Measurements from ENCODE around the gene SCARF2.
A peak's percentile ranks its signal among the peaks of the same experiment; 100 is the strongest.

Gene SCARF2

DNA sequence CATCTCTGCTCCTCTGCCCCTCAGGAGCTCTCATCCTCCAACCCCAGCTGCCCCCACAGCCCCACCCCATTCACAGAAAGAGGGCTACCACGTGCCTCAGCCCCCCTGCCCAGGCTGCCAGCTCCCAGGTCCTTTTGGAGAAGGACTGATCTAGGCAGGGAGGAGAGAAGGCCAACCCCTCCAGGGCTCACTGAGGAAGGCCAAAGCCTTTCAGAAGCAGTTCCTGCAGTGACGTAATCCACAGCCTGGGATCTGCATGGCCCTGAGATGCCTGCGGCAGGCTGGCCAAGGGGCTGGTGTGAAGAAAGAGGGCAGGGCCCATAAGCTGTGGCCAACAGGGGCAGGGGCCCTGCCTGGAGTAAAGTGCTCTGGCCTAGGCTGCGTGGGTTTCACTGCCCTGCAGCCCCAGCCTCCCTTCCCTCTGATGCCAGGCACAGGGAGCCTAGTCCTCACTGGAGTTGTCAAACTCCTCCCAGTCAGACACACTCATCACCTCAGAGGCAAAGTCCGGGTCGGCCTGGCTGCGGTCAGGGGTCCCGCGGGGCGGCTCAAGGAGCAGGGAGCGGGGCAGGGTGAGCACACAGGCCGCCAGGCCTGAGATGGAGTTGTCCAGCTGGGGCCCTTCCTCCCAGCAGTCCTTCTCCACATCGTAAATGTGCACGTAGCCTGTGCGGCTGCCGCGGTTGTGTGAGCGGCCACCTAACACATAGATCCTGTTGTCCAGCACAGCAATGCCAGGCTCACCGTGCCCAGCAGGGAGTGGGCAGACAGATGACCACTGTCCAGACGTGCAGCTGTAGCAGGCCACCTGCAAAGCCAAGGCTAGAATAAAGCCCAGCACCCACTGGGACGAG lies 4.2 kb upstream of the SCARF2 start:
- Mint-ChIP-seq H3K27ac (ENCODE audit: low read depth) (no peak overlapping the region), H3K36me3 (ENCODE audit: insufficient read depth) (peaks cover 19% of the 10 kb centered on the region), H3K4me1 (peaks cover 5% of the 10 kb centered on the region), H3K27me3 (peaks cover 18% of the 10 kb centered on the region), H3K9me3 (no peaks in the 10 kb centered on the region), H3K4me3 (no peak overlapping the region)
- ATAC-seq (replicated peaks; ENCODE audit: extremely low read depth, poor library complexity, severe bottlenecking): no peak
- DNase-seq (ENCODE audit: low spot score in 2 of 2): no peak

DNA sequence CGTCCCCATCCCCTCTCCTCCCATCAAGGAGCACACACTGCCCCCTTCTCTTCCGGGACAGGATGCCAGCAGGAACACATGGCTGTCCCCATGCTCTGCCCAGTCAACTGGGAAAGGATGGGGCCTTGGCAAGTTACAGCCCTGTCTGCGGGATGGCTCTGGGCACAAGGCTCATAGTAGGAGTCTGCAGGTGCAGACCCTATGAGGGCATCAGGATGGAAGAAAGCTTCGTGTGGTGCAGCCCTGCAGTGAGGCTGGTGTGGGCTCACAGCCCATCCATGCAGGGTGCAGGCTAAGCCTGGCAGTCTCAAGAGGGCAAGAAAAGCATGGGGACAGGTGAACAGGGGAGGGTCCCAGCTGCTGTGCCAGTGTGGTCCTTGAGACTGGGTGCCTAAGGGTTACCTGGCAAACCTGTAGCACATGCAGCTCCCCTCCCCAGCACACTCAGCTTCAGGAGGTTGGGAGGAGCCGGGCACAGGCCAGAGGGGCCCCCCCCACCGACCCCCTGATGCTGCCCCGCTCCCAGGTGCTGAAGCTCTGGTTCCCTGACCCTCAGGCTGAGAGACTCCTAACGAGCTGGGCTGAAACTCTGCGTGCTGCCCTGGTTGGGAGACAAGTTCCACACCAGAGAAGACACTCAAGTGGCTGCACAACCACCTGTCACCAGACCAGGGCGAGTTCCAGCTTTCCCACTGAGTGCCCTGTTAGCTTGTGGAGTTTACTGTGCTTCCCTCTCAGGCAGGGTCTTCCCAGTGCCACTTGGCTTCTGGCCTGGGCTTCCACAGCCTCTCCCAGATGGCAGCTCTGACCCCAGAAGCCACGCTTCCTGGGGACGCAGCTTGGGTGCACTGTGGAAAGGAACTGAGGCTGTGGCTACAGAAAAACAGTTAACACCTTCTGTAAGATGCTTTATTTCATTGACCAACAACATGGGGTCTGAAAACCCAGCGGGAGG lies 3.3 kb upstream of the SCARF2 start:
- no peak for ATAC-seq (replicated peaks; ENCODE audit: extremely low read depth, poor library complexity, severe bottlenecking)
- Mint-ChIP-seq H3K27me3 (peaks cover 23% of the 10 kb centered on the region), H3K9me3 (no peaks in the 10 kb centered on the region), H3K4me1 (peaks cover 8% of the 10 kb centered on the region), H3K27ac (ENCODE audit: low read depth) (no peak overlapping the region), H3K36me3 (ENCODE audit: insufficient read depth) (peaks cover 16% of the 10 kb centered on the region), H3K4me3 (no peak overlapping the region)
- DNase-seq (ENCODE audit: low spot score in 2 of 2): no peak

DNA sequence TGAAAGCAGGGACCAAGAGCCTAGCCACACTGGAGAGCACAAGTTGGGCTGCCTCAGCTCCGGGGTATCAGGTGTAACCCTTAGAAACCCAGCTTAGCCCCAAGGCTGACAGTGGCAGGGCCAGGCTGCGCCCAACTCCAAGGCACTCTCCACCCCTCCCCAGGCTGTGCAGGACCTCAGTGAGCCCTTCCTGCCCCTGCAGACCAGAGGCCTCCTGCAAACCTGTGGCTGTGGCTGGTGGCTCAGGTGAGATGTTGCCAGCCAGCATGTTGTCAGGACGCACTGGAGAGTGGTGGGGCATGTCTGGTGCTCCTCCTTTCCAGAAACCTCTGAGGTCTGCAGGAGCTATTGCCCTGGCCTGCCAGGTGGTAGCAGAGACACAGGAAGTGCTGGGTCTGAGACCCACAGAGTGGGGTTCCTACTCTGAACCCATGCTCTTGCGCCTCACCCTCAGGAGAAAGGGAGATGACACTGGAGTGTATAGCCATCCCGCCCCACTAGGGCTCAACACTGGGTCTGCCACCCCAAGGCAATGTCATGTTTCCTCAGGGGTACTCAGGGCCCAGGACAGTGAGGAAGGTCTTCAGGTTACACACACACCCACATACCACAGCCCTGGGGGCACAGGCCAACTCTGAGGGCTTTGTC lies 2.4 kb upstream of the SCARF2 start:
- H3K4me1 Mint-ChIP-seq: peaks cover 8% of the 10 kb centered on the region
- no peak overlapping the region for H3K27ac Mint-ChIP-seq (ENCODE audit: low read depth)
- H3K9me3 Mint-ChIP-seq: no peaks in the 10 kb centered on the region
- no peak for DNase-seq (ENCODE audit: low spot score in 2 of 2)
- peaks cover 13% of the 10 kb centered on the region for H3K36me3 Mint-ChIP-seq (ENCODE audit: insufficient read depth)
- peaks cover 31% of the 10 kb centered on the region for H3K27me3 Mint-ChIP-seq
- peak overlapping the region; percentile 36 for H3K4me3 Mint-ChIP-seq
- no peak for ATAC-seq (replicated peaks; ENCODE audit: extremely low read depth, poor library complexity, severe bottlenecking)

DNA sequence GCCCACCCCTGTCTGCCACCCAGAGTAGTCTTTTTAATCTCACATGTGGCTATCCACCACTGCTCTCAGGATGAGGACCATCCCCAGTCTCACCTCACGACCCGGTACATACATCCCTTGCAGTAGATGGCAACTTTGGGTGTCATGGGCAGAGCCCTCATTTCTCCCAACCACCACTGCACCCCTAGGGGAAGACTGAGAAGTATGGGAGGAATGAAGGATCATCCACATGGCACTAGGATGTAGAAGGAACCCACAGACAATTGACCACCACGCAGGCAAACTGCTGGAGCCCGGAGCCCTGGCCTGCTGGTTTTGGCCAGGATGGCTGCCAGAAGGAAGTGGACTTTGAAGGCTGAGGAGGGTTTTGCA lies 1.9 kb upstream of the SCARF2 start:
- Mint-ChIP-seq H3K4me1 (peaks cover 8% of the 10 kb centered on the region), H3K9me3 (no peaks in the 10 kb centered on the region), H3K27ac (ENCODE audit: low read depth) (no peak overlapping the region), H3K27me3 (peaks cover 37% of the 10 kb centered on the region), H3K4me3 (peak overlapping the region; percentile 36), H3K36me3 (ENCODE audit: insufficient read depth) (peaks cover 10% of the 10 kb centered on the region)
- DNase-seq (ENCODE audit: low spot score in 2 of 2) (no peak), ATAC-seq (replicated peaks; ENCODE audit: extremely low read depth, poor library complexity, severe bottlenecking) (no peak)

DNA sequence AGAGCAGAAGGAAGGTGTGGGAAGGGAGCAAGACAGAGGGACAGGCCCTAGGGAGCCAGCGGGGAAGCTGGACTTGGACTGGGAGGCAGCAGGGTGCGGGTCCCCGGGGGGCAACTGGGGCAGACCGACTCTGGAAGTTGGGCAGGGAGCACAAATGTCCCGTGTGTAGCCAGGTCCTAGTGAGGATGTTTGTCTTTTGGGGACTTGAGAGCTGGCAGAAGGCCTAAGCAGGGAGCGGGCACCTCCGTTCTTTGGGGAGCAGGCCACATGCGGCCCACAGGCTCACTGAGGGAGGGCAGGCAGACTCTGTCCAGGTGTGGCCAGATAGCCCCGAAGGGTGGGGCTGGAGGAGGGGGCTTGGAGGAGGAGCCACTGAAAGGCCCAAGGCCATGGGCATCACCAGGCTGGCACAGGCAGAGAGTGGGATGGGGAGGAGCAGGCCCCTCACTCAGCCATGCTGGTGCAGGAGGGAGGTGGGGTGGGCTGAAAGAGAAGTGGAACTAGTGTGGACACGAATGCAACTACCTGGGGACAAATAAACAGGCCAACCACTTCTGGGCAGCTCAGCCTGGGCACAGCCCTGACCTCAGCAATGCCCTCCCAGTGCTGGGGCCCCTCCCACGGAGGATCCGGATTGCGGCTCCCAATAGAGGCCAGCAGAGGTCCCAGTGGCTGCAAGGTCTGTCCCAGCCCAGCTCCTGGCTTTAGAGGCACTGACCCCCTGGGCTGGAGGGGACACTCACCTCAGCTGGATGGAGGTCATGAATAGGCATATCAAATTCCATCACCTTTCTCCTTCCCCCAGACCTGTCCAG lies 1.3 kb upstream of the SCARF2 start:
- Mint-ChIP-seq H3K27me3 (peaks cover 43% of the 10 kb centered on the region), H3K36me3 (ENCODE audit: insufficient read depth) (peaks cover 9% of the 10 kb centered on the region), H3K27ac (ENCODE audit: low read depth) (peak overlapping the region; percentile 88), H3K4me3 (peak overlapping the region; percentile 36), H3K4me1 (peaks cover 8% of the 10 kb centered on the region), H3K9me3 (no peaks in the 10 kb centered on the region)
- no peak for ATAC-seq (replicated peaks; ENCODE audit: extremely low read depth, poor library complexity, severe bottlenecking)
- no peak for DNase-seq (ENCODE audit: low spot score in 2 of 2)

DNA sequence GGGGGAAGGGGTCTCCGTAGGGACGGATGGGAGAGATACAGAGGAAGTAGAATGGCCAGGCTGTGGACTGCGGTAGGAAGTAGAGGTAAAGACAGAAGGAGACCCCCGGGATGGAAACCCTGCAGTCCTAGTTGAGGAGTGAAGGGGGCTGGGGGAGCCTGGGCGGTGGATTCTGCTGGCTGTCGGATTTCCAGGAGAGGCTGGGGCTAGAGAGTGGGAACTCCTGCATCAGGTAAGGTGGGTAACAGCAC lies 727 bp upstream of the SCARF2 start:
- Mint-ChIP-seq H3K4me1 (peaks cover 8% of the 10 kb centered on the region), H3K36me3 (ENCODE audit: insufficient read depth) (peaks cover 5% of the 10 kb centered on the region), H3K9me3 (no peaks in the 10 kb centered on the region), H3K4me3 (no peak overlapping the region), H3K27ac (ENCODE audit: low read depth) (peak overlapping the region; percentile 88), H3K27me3 (peaks cover 46% of the 10 kb centered on the region)
- no peak for DNase-seq (ENCODE audit: low spot score in 2 of 2)
- no peak for ATAC-seq (replicated peaks; ENCODE audit: extremely low read depth, poor library complexity, severe bottlenecking)

DNA sequence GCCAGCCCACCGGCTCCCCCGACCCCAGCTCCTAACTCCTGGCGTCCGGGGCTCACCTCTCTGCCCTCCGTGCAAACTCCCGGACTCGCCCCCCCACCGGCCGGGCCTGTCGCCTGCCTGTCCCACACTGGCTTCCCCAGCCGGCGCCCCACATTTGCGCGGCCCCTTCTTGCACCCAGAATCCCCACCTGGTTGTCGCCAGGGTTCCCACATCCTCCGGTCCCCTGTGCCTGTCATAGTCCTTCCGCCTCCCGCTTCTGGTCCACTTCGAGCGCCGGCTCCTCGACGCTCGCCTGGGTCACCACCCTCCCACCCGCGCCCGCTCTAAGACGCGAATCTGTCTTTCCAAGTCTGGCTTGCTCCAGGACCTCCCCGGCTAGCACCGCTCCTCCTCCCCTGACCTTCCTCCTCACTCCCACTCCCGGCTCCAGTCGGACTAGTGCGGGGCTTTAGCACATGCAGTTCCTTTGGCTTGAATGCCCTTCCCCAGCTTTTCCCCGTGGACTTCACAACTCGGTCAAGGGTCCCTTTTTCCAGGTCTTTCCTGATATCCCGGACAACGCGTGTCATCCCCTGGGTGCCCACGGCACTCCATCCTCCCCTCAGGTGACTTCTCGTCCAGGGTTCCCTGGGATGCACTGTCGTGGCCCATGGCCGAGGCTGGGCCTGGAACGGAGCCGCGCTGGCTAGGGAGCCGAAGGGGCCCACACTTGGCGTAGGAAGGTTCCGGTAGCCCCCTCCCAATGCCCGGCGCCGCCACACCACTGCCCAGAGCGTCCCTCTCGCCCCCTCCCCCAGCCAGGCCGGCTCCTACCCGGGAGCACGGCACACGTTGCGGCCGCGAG lies 635 bp downstream of the SCARF2 start:
- Mint-ChIP-seq H3K27me3 (peaks cover 59% of the 10 kb centered on the region), H3K4me3 (peak overlapping the region; percentile 81), H3K9me3 (no peaks in the 10 kb centered on the region), H3K36me3 (ENCODE audit: insufficient read depth) (peaks cover 1% of the 10 kb centered on the region), H3K27ac (ENCODE audit: low read depth) (no peak overlapping the region), H3K4me1 (peaks cover 9% of the 10 kb centered on the region)
- DNase-seq (ENCODE audit: low spot score in 2 of 2) (no peak), ATAC-seq (replicated peaks; ENCODE audit: extremely low read depth, poor library complexity, severe bottlenecking) (no peak)

DNA sequence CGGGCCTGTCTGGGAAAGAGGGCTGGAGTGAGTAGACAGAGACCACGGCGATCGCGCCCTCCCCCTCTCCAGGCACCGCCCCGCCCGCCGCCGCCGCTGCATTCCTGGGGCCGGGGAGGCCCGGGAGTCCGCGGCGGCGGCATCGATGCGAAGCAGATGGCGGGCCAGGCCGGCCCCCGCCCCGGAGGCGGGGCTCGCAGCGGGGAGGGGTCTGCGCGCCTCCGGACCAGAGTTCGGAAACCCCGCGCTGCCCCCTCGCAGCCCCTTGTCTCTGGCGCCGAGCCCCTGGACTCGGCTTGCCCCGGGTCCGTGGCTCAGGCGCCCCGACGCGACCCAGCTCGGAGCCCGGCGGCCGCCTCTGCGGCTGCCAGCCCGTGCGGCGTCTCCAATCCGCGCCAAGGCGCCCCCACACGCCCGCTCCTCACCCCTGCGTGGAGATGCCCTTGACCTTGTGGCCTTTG lies 1.3 kb downstream of the SCARF2 start:
- Mint-ChIP-seq H3K27ac (ENCODE audit: low read depth) (no peak overlapping the region), H3K4me1 (peaks cover 14% of the 10 kb centered on the region), H3K4me3 (peak overlapping the region; percentile 81), H3K36me3 (ENCODE audit: insufficient read depth) (peaks cover 1% of the 10 kb centered on the region), H3K27me3 (peaks cover 61% of the 10 kb centered on the region), H3K9me3 (no peaks in the 10 kb centered on the region)
- DNase-seq (ENCODE audit: low spot score in 2 of 2) (no peak), ATAC-seq (replicated peaks; ENCODE audit: extremely low read depth, poor library complexity, severe bottlenecking) (no peak)

DNA sequence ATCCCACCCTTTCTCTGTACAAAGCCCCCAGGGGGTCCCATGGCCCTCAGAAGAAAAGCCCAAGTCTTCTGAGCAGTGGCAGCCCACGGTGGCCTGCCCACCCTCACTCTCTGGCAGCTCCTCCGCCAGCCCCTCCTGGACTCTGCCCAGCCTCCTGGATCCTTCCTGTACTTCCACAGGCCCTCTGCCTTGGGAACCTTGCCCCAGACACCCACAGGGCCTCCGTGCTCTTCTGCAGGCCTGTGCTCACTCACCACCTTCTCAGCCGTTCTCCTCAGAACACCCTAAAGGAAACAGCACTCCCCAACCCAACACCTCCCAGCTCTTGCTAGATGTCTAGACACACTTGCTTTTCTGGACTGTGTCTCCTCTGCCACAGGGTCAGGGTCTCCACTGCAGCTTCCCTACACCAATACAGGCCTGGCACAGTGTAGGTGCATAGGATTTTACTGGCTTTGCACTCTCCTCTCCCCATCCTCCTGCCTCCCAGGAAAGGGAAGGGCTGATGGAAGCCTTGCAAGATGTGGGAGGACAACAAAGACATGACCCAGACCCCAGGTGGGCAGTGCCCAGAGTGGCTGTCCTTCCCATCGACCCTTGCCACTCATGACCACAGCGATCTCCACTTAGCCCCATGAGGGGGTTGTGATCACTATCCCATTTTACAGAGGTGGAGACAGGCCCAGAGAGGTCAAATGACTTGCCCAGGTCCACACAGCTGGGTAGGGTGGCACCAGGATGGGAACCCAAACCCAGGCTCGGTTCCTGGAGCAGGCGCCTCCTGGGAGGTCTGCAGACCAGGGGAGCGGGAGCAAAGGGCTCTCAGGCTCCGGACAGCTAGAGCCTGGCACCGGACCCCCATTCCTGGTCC lies 2.0 kb downstream of the SCARF2 start:
- Mint-ChIP-seq H3K4me1 (peaks cover 18% of the 10 kb centered on the region), H3K27ac (ENCODE audit: low read depth) (no peak overlapping the region), H3K36me3 (ENCODE audit: insufficient read depth) (peaks cover 1% of the 10 kb centered on the region), H3K27me3 (peaks cover 61% of the 10 kb centered on the region), H3K9me3 (no peaks in the 10 kb centered on the region), H3K4me3 (peak overlapping the region; percentile 1)
- no peak for DNase-seq (ENCODE audit: low spot score in 2 of 2)
- ATAC-seq (replicated peaks; ENCODE audit: extremely low read depth, poor library complexity, severe bottlenecking): no peak

DNA sequence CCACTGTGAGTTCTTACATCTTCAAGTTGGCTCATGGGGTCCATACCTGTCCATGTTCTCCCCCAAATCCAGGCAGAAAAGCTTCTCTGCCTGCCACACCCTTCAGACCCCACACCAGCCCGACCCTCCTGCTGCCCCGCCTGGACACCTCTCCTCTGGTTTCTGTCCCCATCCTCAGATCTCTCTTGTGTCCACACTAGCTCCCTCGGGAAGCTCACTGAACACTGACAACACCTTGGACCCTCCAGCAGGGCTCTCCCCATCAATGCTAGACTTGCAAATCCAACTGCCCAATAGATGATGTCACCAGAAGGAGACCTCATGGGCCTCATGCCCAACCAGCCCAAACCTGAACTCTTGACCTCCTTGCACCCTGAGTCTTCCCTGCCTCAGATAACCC lies 2.9 kb downstream of the SCARF2 start:
- peaks cover 61% of the 10 kb centered on the region for H3K27me3 Mint-ChIP-seq
- H3K4me3 Mint-ChIP-seq: no peak overlapping the region
- ATAC-seq (replicated peaks; ENCODE audit: extremely low read depth, poor library complexity, severe bottlenecking) (no peak), DNase-seq (ENCODE audit: low spot score in 2 of 2) (no peak)
- no peak overlapping the region for H3K27ac Mint-ChIP-seq (ENCODE audit: low read depth)
- H3K36me3 Mint-ChIP-seq (ENCODE audit: insufficient read depth): peaks cover 4% of the 10 kb centered on the region
- H3K4me1 Mint-ChIP-seq: peaks cover 21% of the 10 kb centered on the region
- no peaks in the 10 kb centered on the region for H3K9me3 Mint-ChIP-seq

DNA sequence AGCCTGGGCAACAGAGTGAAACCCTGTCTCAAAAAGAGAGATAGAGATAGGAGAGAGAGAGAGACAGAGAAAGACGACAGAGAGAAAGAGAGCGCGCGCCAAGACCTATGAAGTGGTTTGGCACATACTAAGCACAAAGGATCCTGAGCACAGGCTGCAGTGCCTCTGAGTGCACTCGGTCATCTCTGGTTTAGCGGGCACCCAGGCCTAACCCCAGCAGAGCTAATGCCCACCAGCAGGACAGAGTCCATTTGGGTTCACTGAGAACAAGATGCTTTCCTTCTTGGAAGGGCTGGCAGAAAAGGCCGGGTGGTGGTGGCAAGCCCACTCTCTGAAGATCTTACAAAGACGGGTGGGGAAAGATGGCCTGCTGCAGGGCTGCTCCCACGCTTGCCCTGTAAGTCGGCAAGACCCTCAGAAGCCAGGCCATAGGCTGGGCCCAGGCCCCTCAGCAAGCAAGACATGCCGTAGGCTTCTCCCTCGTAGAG lies 3.3 kb downstream of the SCARF2 start:
- Mint-ChIP-seq H3K27ac (ENCODE audit: low read depth) (no peak overlapping the region), H3K36me3 (ENCODE audit: insufficient read depth) (peaks cover 4% of the 10 kb centered on the region), H3K9me3 (no peaks in the 10 kb centered on the region), H3K4me1 (peaks cover 21% of the 10 kb centered on the region), H3K4me3 (no peak overlapping the region), H3K27me3 (peaks cover 61% of the 10 kb centered on the region)
- DNase-seq (ENCODE audit: low spot score in 2 of 2) (no peak), ATAC-seq (replicated peaks; ENCODE audit: extremely low read depth, poor library complexity, severe bottlenecking) (no peak)
